Measurements from ENCODE around the gene STAC3.

STAC3 gene

GRCh38 chr12:57236925-57237595 is 13.9 kb downstream of the STAC3 start:
- H3K9ac ChIP-seq (ENCODE audit: low read length), result no peak overlapping the region
- peaks cover 3% of the 10 kb centered on the region for H3K79me2 ChIP-seq (ENCODE audit: low read length)
- peaks cover 23% of the 10 kb centered on the region for H3K4me1 ChIP-seq (ENCODE audit: low read length)
- no peak overlapping the region for H3K27ac ChIP-seq (ENCODE audit: low read length)
- H2AFZ ChIP-seq (ENCODE audit: low read depth, low read length), result no peak overlapping the region
- TF ChIP-seq EZH2phosphoT487 (IDR thresholded peaks at IDR 0.05; ENCODE audit: low read depth) (no peak), CTCF (IDR thresholded peaks at IDR 0.05; ENCODE audit: low read depth, low read length) (no peak)
- H3K36me3 ChIP-seq (replicated peaks; ENCODE audit: low read depth, low read length), result peaks cover 28% of the 10 kb centered on the region
- H4K20me1 ChIP-seq (ENCODE audit: insufficient read depth, low read length), result peaks cover 2% of the 10 kb centered on the region; the same call in 1 of the 2 replicates
- H3K4me2 ChIP-seq (ENCODE audit: low read length), result no peak overlapping the region
- H3K9me3 ChIP-seq (ENCODE audit: insufficient read depth, low read length), result no peaks in the 10 kb centered on the region
- peaks cover 18% of the 10 kb centered on the region for H3K27me3 ChIP-seq (ENCODE audit: low read depth, low read length)
- H3K4me3 ChIP-seq (ENCODE audit: low read length), result no peak overlapping the region

GRCh38 chr12:57236201-57236924 is 14.6 kb downstream of the STAC3 start:
- H3K27me3 ChIP-seq (ENCODE audit: low read depth, low read length), result peaks cover 11% of the 10 kb centered on the region
- no peak overlapping the region for H3K27ac ChIP-seq (ENCODE audit: low read length)
- peaks cover 10% of the 10 kb centered on the region for H3K79me2 ChIP-seq (ENCODE audit: low read length)
- H3K4me2 ChIP-seq (ENCODE audit: low read length), result no peak overlapping the region
- H4K20me1 ChIP-seq (ENCODE audit: insufficient read depth, low read length), result peaks cover 6% of the 10 kb centered on the region; the same call in 1 of the 2 replicates
- H3K4me3 ChIP-seq (ENCODE audit: low read length), result no peak overlapping the region
- H3K9me3 ChIP-seq (ENCODE audit: insufficient read depth, low read length), result no peaks in the 10 kb centered on the region
- peaks cover 34% of the 10 kb centered on the region for H3K36me3 ChIP-seq (replicated peaks; ENCODE audit: low read depth, low read length)
- peaks cover 16% of the 10 kb centered on the region for H3K4me1 ChIP-seq (ENCODE audit: low read length)
- TF ChIP-seq EZH2phosphoT487 (IDR thresholded peaks at IDR 0.05; ENCODE audit: low read depth), result no peak
- no peak for TF ChIP-seq CTCF (IDR thresholded peaks at IDR 0.05; ENCODE audit: low read depth, low read length)
- no peak overlapping the region for H2AFZ ChIP-seq (ENCODE audit: low read depth, low read length)
- no peak overlapping the region for H3K9ac ChIP-seq (ENCODE audit: low read length)

GRCh38 chr12:57235728-57236131 is 15.3 kb downstream of the STAC3 start:
- H3K27me3 ChIP-seq (ENCODE audit: low read depth, low read length), result peaks cover 5% of the 10 kb centered on the region
- no peak overlapping the region for H3K4me2 ChIP-seq (ENCODE audit: low read length)
- no peaks in the 10 kb centered on the region for H3K9me3 ChIP-seq (ENCODE audit: insufficient read depth, low read length)
- H3K4me1 ChIP-seq (ENCODE audit: low read length), result peaks cover 16% of the 10 kb centered on the region
- H3K4me3 ChIP-seq (ENCODE audit: low read length), result no peak overlapping the region
- no peak for TF ChIP-seq EZH2phosphoT487 (IDR thresholded peaks at IDR 0.05; ENCODE audit: low read depth)
- no peak for TF ChIP-seq CTCF (IDR thresholded peaks at IDR 0.05; ENCODE audit: low read depth, low read length)
- no peak overlapping the region for H3K9ac ChIP-seq (ENCODE audit: low read length)
- H3K36me3 ChIP-seq (replicated peaks; ENCODE audit: low read depth, low read length), result peaks cover 41% of the 10 kb centered on the region
- peaks cover 13% of the 10 kb centered on the region for H4K20me1 ChIP-seq (ENCODE audit: insufficient read depth, low read length)
- H3K79me2 ChIP-seq (ENCODE audit: low read length), result peaks cover 16% of the 10 kb centered on the region
- H3K27ac ChIP-seq (ENCODE audit: low read length), result no peak overlapping the region
- H2AFZ ChIP-seq (ENCODE audit: low read depth, low read length), result no peak overlapping the region

- Histone ChIP-seq H3K27ac (ENCODE audit: low read length) (no peak overlapping the region), H3K9me3 (ENCODE audit: insufficient read depth, low read length) (no peaks in the 10 kb centered on the region), H2AFZ (ENCODE audit: low read depth, low read length) (no peak overlapping the region), H3K36me3 (replicated peaks; ENCODE audit: low read depth, low read length) (peaks cover 46% of the 10 kb centered on the region), H3K4me1 (ENCODE audit: low read length) (peaks cover 18% of the 10 kb centered on the region), H3K79me2 (ENCODE audit: low read length) (peaks cover 22% of the 10 kb centered on the region), H4K20me1 (ENCODE audit: insufficient read depth, low read length) (peaks cover 17% of the 10 kb centered on the region), H3K4me2 (ENCODE audit: low read length) (no peak overlapping the region), H3K27me3 (ENCODE audit: low read depth, low read length) (0 out of 2 replicates have a peak, but pooled peaks cover 4% of the 10 kb centered on the region), H3K4me3 (ENCODE audit: low read length) (no peak overlapping the region), H3K9ac (ENCODE audit: low read length) (no peak overlapping the region)
- TF ChIP-seq CTCF (IDR thresholded peaks at IDR 0.05; ENCODE audit: low read depth, low read length), result no peak
- TF ChIP-seq EZH2phosphoT487 (IDR thresholded peaks at IDR 0.05; ENCODE audit: low read depth), result no peak
Measured at GRCh38 chr12:57235017-57235727, 15.8 kb downstream of the STAC3 start.
